Ishikawa (cell line): ENCODE measurements around the gene SUMF2.

ENCODE experiments used
- CEBPB ChIP-seq: IDR thresholded peaks from 2 replicates; pipeline ENCODE4 v1.6.1; 2012
- CREB1 ChIP-seq: IDR thresholded peaks from 2 replicates; pipeline ENCODE4 v1.6.1; 2012; ENCODE audit warnings: low read depth
- EGR1 ChIP-seq: IDR thresholded peaks from 2 replicates; pipeline ENCODE4 v1.6.1; 2012
- EP300 ChIP-seq: IDR thresholded peaks from 2 replicates; pipeline ENCODE4 v1.6.1; 2012; ENCODE audit warnings: borderline replicate concordance
- FOXM1 ChIP-seq: IDR thresholded peaks from 2 replicates; pipeline ENCODE4 v1.6.1; 2012; ENCODE audit warnings: low read depth, borderline replicate concordance
- NFIC ChIP-seq: IDR thresholded peaks from 2 replicates; pipeline ENCODE4 v1.6.1; 2012
- RAD21 ChIP-seq: IDR thresholded peaks from 2 replicates; pipeline ENCODE4 v1.6.1; 2012; ENCODE audit warnings: low read depth
- TAF1 ChIP-seq: IDR thresholded peaks from 2 replicates; pipeline ENCODE4 v1.6.1; 2012; ENCODE audit warnings: low read depth, mild to moderate bottlenecking
- TCF12 ChIP-seq: IDR thresholded peaks from 2 replicates; pipeline ENCODE4 v1.6.1; 2012; ENCODE audit warnings: low read depth
- TEAD4 ChIP-seq: IDR thresholded peaks from 2 replicates; pipeline ENCODE4 v1.6.1; 2012
- YY1 ChIP-seq: IDR thresholded peaks from 2 replicates; pipeline ENCODE4 v1.6.1; 2012; ENCODE audit warnings: low read depth
- ZBTB7A ChIP-seq: IDR thresholded peaks from 2 replicates; pipeline ENCODE4 v1.6.1; 2012; ENCODE audit warnings: low read depth
- TF ChIP-seq, protein P1 (sequence below): IDR thresholded peaks from 2 replicates; pipeline ENCODE4 v1.6.1; 2012
- TF ChIP-seq, protein P2 (sequence below): IDR thresholded peaks from 2 replicates; pipeline ENCODE4 v1.6.1; 2012
- TF ChIP-seq, protein P3 (sequence below): IDR thresholded peaks from 2 replicates; pipeline ENCODE4 v1.6.1; 2012; ENCODE audit warnings: low read depth, mild to moderate bottlenecking

SUMF2 gene

DNA sequence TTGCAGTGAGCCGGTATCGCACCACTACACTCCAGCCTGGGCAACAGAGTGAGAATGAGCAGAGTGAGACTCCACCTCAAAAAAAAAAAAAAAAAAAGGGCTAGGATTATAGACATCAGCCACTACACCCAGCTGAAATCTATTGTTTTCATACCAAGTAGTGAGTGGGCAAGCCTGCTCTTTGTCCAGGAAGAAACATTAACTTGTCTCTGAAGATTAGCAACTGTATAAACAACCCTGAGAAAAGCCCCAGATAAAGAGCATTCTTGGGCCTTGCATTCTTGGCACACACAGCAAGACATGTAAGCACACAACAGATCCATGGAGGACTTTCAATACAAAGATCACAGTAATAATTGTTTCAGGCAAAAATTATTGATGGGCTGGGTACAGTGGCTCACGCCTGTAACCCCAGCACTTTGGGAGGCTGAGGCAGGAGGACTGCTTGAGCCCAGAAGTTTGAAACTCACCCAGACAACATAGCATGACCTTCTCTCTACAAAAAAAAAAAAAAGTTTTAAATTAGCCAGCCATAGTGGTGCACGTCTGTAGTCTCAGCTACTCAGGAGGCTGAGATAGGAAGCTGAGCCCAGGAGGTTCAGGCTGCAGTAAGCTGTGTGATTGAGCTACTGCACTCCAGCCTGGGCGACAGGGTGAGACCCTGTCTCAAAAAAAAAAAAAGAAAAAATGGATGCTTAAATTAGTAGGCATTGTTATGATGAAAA is 17.2 kb upstream of the SUMF2 start:
- TF ChIP-seq RAD21 (no peak), ZBTB7A (no peak), TCF12 (no peak), CEBPB (no peak), YY1 (no peak), EP300 (no peak), NFIC (no peak), CREB1 (no peak), TAF1 (no peak), TEAD4 (no peak), FOXM1 (no peak), EGR1 (no peak)
- TF ChIP-seq, protein P1, sequence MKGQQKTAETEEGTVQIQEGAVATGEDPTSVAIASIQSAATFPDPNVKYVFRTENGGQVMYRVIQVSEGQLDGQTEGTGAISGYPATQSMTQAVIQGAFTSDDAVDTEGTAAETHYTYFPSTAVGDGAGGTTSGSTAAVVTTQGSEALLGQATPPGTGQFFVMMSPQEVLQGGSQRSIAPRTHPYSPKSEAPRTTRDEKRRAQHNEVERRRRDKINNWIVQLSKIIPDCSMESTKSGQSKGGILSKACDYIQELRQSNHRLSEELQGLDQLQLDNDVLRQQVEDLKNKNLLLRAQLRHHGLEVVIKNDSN: no peak
- TF ChIP-seq, protein P2, sequence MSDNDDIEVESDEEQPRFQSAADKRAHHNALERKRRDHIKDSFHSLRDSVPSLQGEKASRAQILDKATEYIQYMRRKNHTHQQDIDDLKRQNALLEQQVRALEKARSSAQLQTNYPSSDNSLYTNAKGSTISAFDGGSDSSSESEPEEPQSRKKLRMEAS: no peak
- TF ChIP-seq, protein P3, sequence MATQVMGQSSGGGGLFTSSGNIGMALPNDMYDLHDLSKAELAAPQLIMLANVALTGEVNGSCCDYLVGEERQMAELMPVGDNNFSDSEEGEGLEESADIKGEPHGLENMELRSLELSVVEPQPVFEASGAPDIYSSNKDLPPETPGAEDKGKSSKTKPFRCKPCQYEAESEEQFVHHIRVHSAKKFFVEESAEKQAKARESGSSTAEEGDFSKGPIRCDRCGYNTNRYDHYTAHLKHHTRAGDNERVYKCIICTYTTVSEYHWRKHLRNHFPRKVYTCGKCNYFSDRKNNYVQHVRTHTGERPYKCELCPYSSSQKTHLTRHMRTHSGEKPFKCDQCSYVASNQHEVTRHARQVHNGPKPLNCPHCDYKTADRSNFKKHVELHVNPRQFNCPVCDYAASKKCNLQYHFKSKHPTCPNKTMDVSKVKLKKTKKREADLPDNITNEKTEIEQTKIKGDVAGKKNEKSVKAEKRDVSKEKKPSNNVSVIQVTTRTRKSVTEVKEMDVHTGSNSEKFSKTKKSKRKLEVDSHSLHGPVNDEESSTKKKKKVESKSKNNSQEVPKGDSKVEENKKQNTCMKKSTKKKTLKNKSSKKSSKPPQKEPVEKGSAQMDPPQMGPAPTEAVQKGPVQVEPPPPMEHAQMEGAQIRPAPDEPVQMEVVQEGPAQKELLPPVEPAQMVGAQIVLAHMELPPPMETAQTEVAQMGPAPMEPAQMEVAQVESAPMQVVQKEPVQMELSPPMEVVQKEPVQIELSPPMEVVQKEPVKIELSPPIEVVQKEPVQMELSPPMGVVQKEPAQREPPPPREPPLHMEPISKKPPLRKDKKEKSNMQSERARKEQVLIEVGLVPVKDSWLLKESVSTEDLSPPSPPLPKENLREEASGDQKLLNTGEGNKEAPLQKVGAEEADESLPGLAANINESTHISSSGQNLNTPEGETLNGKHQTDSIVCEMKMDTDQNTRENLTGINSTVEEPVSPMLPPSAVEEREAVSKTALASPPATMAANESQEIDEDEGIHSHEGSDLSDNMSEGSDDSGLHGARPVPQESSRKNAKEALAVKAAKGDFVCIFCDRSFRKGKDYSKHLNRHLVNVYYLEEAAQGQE: no peak

DNA sequence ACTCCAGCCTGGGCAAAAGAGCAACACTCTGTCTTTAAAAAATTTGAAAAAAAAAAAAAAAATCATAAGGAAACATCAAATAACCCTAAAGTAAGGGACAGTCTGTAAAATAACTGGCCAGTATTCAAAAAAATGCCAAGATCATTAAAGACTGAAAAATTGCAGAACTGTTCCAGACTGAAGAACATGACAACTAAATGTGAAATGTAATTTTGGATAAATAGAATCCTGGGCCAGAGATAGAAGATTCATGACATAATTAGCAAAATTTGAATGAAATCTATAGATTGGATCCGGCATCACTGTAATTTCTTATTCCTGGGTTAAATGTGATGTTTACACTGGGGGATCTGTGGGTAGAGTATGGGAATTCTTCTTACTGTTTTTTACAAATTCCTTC is 15.8 kb upstream of the SUMF2 start:
- TF ChIP-seq FOXM1 (no peak), CEBPB (no peak), EGR1 (no peak), ZBTB7A (no peak), EP300 (no peak), TEAD4 (no peak), TAF1 (no peak), TCF12 (no peak), YY1 (no peak), RAD21 (no peak), NFIC (no peak), CREB1 (no peak)
- TF ChIP-seq, protein P2: no peak
- TF ChIP-seq, protein P3: no peak
- TF ChIP-seq, protein P1: no peak

DNA sequence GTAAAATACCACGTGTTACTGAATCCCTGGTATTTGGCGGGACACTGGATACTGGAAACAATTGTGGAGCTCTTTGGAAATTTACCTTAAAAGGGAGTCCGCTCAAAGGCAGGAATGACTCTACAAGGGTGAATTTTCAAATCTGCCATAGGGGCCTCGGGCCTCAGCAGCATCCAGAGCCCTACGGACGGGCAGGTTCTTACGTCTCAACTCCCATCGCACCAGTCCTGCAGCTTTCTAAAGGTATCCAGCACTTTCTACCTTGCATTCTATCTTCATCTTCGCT is 13.1 kb upstream of the SUMF2 start:
- TF ChIP-seq CEBPB (no peak), NFIC (no peak), EGR1 (no peak), CREB1 (no peak), EP300 (no peak), TAF1 (no peak), TCF12 (no peak), YY1 (no peak)
- TF ChIP-seq, protein P2: no peak
- TF ChIP-seq, protein P1: no peak

DNA sequence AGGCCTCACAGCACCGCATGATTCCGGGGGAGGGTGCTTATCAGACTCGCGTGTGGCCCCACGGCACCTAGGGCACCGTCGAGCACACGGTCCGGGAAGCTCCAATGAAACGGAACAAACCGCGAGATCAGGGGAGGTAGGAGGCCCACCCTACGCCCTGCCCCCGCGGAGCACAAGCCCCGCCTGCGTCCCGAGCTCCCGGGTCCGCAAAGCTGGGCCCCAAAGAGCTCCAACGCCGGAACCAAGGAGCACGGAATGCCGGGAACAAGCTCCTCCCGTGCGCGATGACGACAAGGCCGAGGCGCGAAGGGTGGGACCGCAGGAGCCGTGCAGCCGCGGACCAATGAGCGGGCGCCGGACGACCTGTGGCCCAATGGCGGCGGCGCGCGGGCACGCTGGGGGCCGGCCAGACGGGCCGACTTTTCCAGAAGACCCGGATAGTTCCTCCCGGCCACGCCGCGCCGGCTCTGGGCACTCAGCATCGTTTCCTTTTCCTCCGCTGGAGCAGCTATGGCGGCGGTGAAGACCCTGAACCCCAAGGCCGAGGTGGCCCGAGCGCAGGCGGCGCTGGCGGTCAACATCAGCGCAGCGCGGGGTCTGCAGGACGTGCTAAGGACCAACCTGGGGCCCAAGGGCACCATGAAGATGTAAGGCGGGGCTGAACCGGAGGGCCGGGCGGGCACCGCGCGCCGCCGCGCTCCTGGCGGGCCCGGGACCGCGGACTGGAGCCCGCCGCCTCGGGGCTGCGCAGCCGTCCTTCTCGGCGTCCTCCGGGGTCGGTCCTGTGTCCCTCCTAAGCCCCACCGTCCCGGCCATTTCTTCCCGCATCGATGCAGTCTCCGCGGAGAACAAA is 12.5 kb upstream of the SUMF2 start, which contains the start of the genes CCT6A and PSPH:
Gene CCT6A, plus strand, starts transcription at position 427 of the 853 bp plus-strand sequence. Its CDS starts 84 bp downstream, at position 511.
Gene PSPH, minus strand, starts transcription at position 106 of the 853 bp plus-strand sequence. CDS start 30,232 bp downstream, outside the sequence.
- TF ChIP-seq TEAD4 (peak; percentile 54; the same call in 1 of the 2 replicates), EP300 (no peak), CREB1 (peak; percentile 76), YY1 (peak; percentile 88), TAF1 (peak; percentile 87), TCF12 (peak; percentile 40; the same call in 1 of the 2 replicates), ZBTB7A (no peak), NFIC (0 out of 2 replicates have a peak, but pooled peaks have one; percentile 10), FOXM1 (no peak)
- TF ChIP-seq, protein P2: peak; percentile 87
- TF ChIP-seq, protein P1: no peak; the same call in 1 of the 2 replicates
